ENCODE data around the gene TCERG1L. TPM values are rescaled to one million over a fixed set of nuclear protein-coding genes. Genes with fewer than 3 reads are reported as not detected.
"Not testable (repeated sequence)": the region's sequence is repeated elsewhere in the genome, so short reads cannot be mapped to it uniquely, and the experiment has no call there.

TCERG1L gene
- total RNA-seq, 1 donor from 2014 or later, result not detected

- no peak for DNase-seq (ENCODE audit: low read depth in 2 of 2)
Measured at GRCh38 chr10:131249955-131250344, 61.6 kb downstream of the TCERG1L start.

- DNase-seq (ENCODE audit: low read depth in 2 of 2), result no peak
Measured at GRCh38 chr10:131249238-131249954, 62.1 kb downstream of the TCERG1L start.

GRCh38 chr10:131248376-131249165 is 63.0 kb downstream of the TCERG1L start:
- no peak for DNase-seq (ENCODE audit: low read depth in 2 of 2)

GRCh38 chr10:131247873-131248272 is 63.6 kb downstream of the TCERG1L start:
- DNase-seq (ENCODE audit: low read depth in 2 of 2), result no peak

- DNase-seq (ENCODE audit: low read depth in 2 of 2), result no peak
Measured at GRCh38 chr10:131246775-131247174, 64.7 kb downstream of the TCERG1L start.

GRCh38 chr10:131246089-131246488 is 65.4 kb downstream of the TCERG1L start:
- no peak for DNase-seq (ENCODE audit: low read depth in 2 of 2)

GRCh38 chr10:131245475-131246059 is 66.0 kb downstream of the TCERG1L start:
- no peak for DNase-seq (ENCODE audit: low read depth in 2 of 2)

- DNase-seq (ENCODE audit: low read depth in 2 of 2), result no peak
Measured at GRCh38 chr10:131244836-131245235, 66.7 kb downstream of the TCERG1L start.

- no peak for DNase-seq (ENCODE audit: low read depth in 2 of 2)
Measured at GRCh38 chr10:131243076-131243475, 68.4 kb downstream of the TCERG1L start.

GRCh38 chr10:131242007-131242406 is 69.5 kb downstream of the TCERG1L start:
- DNase-seq (ENCODE audit: low read depth in 2 of 2), result no peak

- DNase-seq (ENCODE audit: low read depth in 2 of 2), result no peak
Measured at GRCh38 chr10:131240691-131241090, 70.8 kb downstream of the TCERG1L start.

- no peak for DNase-seq (ENCODE audit: low read depth in 2 of 2)
Measured at GRCh38 chr10:131239926-131240325, 71.6 kb downstream of the TCERG1L start.

GRCh38 chr10:131239450-131239849 is 72.1 kb downstream of the TCERG1L start:
- DNase-seq (ENCODE audit: low read depth in 2 of 2), result no peak

- no peak for DNase-seq (ENCODE audit: low read depth in 2 of 2)
Measured at GRCh38 chr10:131238669-131239280, 72.7 kb downstream of the TCERG1L start.

- no peak for DNase-seq (ENCODE audit: low read depth in 2 of 2)
Measured at GRCh38 chr10:131237991-131238651, 73.4 kb downstream of the TCERG1L start.

GRCh38 chr10:131234606-131235005 is 76.9 kb downstream of the TCERG1L start:
- DNase-seq (ENCODE audit: low read depth in 2 of 2), result not testable (repeated sequence)

- no peak for DNase-seq (ENCODE audit: low read depth in 2 of 2)
Measured at GRCh38 chr10:131233611-131234258, 77.8 kb downstream of the TCERG1L start.

GRCh38 chr10:131231965-131232541 is 79.5 kb downstream of the TCERG1L start:
- no peak for DNase-seq (ENCODE audit: low read depth in 2 of 2)

GRCh38 chr10:131231323-131231964 is 80.1 kb downstream of the TCERG1L start:
- no peak for DNase-seq (ENCODE audit: low read depth in 2 of 2)
